Hepatocyte (in vitro differentiated cells): ENCODE measurements around the gene HS6ST1. TPM values are rescaled to one million over a fixed set of nuclear protein-coding genes. Genes with fewer than 3 reads are reported as not detected.
"Not testable (repeated sequence)": the region's sequence is repeated elsewhere in the genome, so short reads cannot be mapped to it uniquely, and the experiment has no call there.

ENCODE experiments used
- DNase-seq: peaks from one replicate; pipeline ENCODE4 v3.0.0-alpha.2; 2016; ENCODE audit warnings: low spot score
- H2AFZ ChIP-seq: fragments of 200-600 bp; sonication (generic); 2 replicates; pipeline ENCODE4 v1.6.0; 2016; ENCODE audit warnings: antibody characterized with exemption, mild to moderate bottlenecking
- H3K27ac ChIP-seq: fragments of 200-600 bp; sonication (generic); 2 replicates; pipeline ENCODE4 v1.5.1; 2016; ENCODE audit warnings: mild to moderate bottlenecking
- H3K27me3 ChIP-seq: fragments of 200-600 bp; sonication (generic); 2 replicates; pipeline ENCODE4 v1.6.1; 2016
- H3K36me3 ChIP-seq: fragments of 200-600 bp; sonication (generic); replicated peaks from 2 replicates; pipeline ENCODE4 v1.5.1; 2016; ENCODE audit warnings: low read depth; ENCODE audit not compliant: insufficient read depth
- H3K4me1 ChIP-seq: fragments of 200-600 bp; sonication (generic); 2 replicates; pipeline ENCODE4 v1.5.1; 2016; ENCODE audit warnings: mild to moderate bottlenecking, moderate library complexity; ENCODE audit not compliant: insufficient read depth
- H3K4me2 ChIP-seq: fragments of 200-600 bp; sonication (generic); 2 replicates; pipeline ENCODE4 v1.6.0; 2016
- H3K4me3 ChIP-seq: fragments of 200-600 bp; sonication (generic); 2 replicates; pipeline ENCODE4 v1.5.1; 2016; ENCODE audit warnings: mild to moderate bottlenecking
- H3K79me2 ChIP-seq: fragments of 200-600 bp; sonication (generic); 2 replicates; pipeline ENCODE4 v1.6.0; 2017; ENCODE audit warnings: mild to moderate bottlenecking
- H3K9me2 ChIP-seq: fragments of 200-600 bp; sonication (generic); replicated peaks from 2 replicates; pipeline ENCODE4 v1.6.0; 2017; ENCODE audit warnings: mild to moderate bottlenecking; ENCODE audit not compliant: insufficient read depth
- H3K9me3 ChIP-seq: fragments of 200-600 bp; sonication (generic); 2 replicates; pipeline ENCODE4 v1.5.1; 2016; ENCODE audit warnings: low read depth, mild to moderate bottlenecking
- H4K20me1 ChIP-seq: fragments of 200-600 bp; sonication (generic); 2 replicates; pipeline ENCODE4 v1.6.0; 2016; ENCODE audit warnings: mild to moderate bottlenecking; ENCODE audit not compliant: insufficient read depth, poor library complexity, severe bottlenecking
- EZH2 ChIP-seq: fragments of 200-600 bp; sonication (generic); IDR thresholded peaks from 2 replicates; pipeline ENCODE4 v1.6.1; 2016; ENCODE audit warnings: antibody characterized with exemption, mild to moderate bottlenecking, borderline replicate concordance
- EZH2phosphoT487 ChIP-seq: fragments of 200-600 bp; sonication (generic); IDR thresholded peaks from one replicate; pipeline ENCODE4 v1.6.1; 2018; ENCODE audit warnings: antibody characterized with exemption, mild to moderate bottlenecking, low read depth, moderate library complexity; ENCODE audit not compliant: unreplicated experiment, severe bottlenecking
- WGBS: methylation state at CpG from one replicate; pipeline ENCODE4 v1.1.6; 2016; ENCODE audit warnings: low lambda C conversion rate; ENCODE audit errors: missing lambda C conversion rate; 5-methylcytosine and 5-hydroxymethylcytosine counted together
- polyA plus RNA-seq: library from polyadenylated mRNA; unstranded; fragments of >200 nt; fragmentation: Nextera tagmentation; extraction: Ambion mirVana; gene quantifications from 2 replicates; pipeline ENCODE4 v1.2.1, GENCODE V29; 2016
- total RNA-seq: library from RNA; depleted of rRNA; stranded (reverse); fragments of >200 nt; gene quantifications from 2 replicates; pipeline ENCODE4 v1.2.3, GENCODE V29; 2014
- TF ChIP-seq, protein P1 (sequence below): fragments of 200-600 bp; sonication (generic); IDR thresholded peaks from 2 replicates; pipeline ENCODE4 v1.5.1; 2016; ENCODE audit warnings: antibody characterized with exemption, mild to moderate bottlenecking; ENCODE audit not compliant: poor library complexity

The HS6ST1 gene
- total and polyA plus RNA-seq, 2 experiments from 2014 or later: 46.7 to 48.3 TPM

DNA sequence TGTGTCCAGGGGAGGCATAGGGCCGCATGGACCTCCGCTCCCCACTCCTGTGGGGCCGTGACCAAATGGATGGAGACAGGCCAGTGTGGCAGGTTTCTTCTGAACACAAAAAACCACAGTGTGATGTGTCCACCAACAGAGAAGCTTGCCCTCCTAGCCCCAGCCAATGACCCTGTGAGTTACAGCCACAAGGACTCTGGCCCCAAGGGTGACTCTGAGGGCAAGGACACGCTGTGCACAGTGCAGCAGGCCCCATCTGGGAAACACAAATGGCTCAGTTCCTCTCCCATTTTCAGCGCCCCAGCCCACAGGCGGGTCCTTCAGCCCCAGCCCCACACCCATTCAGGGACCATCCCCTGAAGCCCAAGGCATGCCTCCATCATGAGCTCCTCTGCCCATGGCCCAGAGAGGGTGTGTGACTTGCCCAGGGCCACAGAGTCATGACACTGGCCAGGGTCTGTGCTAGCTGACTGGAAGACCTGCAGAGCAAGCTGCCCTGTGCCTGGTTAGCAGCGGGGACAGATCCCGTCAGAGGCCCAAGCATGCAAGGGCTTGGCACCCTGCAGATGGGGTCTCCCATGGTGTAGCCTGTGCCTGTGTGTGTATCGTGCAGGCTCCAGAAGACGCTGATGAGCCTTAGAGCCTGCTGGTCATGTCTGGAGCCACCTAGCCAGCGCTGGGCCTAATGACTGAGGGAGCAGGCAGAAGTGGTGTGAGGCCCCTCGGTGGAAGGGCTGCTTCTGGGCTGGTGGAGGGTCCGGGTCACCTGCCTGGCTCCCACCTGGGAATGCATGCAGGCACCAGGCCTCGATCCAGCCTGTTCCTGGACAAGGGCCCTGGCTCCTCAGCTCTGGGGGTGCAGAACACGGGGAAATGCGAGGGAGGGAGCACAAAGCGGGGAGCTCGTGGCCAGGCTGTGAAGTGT lies 47.7 kb downstream of the HS6ST1 start:
- DNase-seq: peak; percentile 6
- 95% methylated on average over 18 of the region's 18 CpGs for WGBS
- H4K20me1 ChIP-seq: peaks cover 7% of the 10 kb centered on the region
- no peak overlapping the region for H2AFZ ChIP-seq
- H3K27ac ChIP-seq: no peak overlapping the region
- H3K4me2 ChIP-seq: no peak overlapping the region
- H3K4me1 ChIP-seq: no peaks in the 10 kb centered on the region
- H3K9me3 ChIP-seq: peaks cover 6% of the 10 kb centered on the region
- peaks cover 27% of the 10 kb centered on the region for H3K79me2 ChIP-seq
- no peaks in the 10 kb centered on the region for H3K9me2 ChIP-seq
- TF ChIP-seq, protein P1, sequence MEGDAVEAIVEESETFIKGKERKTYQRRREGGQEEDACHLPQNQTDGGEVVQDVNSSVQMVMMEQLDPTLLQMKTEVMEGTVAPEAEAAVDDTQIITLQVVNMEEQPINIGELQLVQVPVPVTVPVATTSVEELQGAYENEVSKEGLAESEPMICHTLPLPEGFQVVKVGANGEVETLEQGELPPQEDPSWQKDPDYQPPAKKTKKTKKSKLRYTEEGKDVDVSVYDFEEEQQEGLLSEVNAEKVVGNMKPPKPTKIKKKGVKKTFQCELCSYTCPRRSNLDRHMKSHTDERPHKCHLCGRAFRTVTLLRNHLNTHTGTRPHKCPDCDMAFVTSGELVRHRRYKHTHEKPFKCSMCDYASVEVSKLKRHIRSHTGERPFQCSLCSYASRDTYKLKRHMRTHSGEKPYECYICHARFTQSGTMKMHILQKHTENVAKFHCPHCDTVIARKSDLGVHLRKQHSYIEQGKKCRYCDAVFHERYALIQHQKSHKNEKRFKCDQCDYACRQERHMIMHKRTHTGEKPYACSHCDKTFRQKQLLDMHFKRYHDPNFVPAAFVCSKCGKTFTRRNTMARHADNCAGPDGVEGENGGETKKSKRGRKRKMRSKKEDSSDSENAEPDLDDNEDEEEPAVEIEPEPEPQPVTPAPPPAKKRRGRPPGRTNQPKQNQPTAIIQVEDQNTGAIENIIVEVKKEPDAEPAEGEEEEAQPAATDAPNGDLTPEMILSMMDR: no peak
- TF ChIP-seq EZH2 (no peak), EZH2phosphoT487 (no peak)
- no peak overlapping the region for H3K4me3 ChIP-seq
- no peaks in the 10 kb centered on the region for H3K36me3 ChIP-seq
- H3K27me3 ChIP-seq: no peaks in the 10 kb centered on the region

DNA sequence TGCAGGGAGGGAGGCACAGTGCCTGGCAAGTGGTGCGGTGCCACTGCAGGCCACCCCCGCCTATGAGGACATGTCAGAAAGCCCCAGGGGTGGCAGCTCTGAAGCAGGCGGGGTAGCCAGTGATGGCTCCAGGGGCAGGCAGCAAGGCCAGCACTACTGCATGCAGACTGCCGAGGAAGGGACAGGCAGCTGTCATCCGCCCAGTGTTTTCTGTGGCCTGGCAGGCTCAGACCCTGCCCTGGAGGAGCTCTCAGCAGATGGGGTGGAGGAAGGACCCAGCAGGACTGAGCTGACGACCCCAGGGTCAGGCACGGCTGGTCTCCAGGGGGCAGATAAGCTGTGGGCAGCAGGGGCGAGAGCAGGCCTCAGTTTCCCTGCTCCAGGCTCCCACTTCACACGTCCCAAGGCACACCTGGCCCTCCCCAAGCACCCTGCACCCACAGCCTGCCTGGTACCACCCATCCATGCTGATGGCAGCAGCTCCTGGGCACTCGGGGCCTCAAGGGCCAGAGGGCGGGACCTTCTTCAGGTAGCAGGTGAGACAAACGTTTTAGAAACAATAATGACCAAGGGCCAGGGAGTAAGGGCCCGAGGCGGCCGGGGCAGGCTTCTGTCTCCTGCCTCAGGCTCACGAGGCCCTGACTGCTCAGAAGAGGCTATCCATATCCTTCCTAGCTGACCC lies 48.5 kb downstream of the HS6ST1 start:
- no peak overlapping the region for H3K4me3 ChIP-seq
- H3K9me3 ChIP-seq: peaks cover 6% of the 10 kb centered on the region
- no peak overlapping the region for H3K27ac ChIP-seq
- WGBS: 92% methylated on average over 15 of the region's 16 CpGs
- peaks cover 27% of the 10 kb centered on the region for H3K79me2 ChIP-seq
- H3K4me2 ChIP-seq: no peak overlapping the region
- H2AFZ ChIP-seq: no peak overlapping the region
- no peak for DNase-seq
- no peaks in the 10 kb centered on the region for H3K4me1 ChIP-seq
- peaks cover 7% of the 10 kb centered on the region for H4K20me1 ChIP-seq
- H3K36me3 ChIP-seq: no peaks in the 10 kb centered on the region
- TF ChIP-seq EZH2phosphoT487 (no peak), EZH2 (no peak)
- TF ChIP-seq, protein P1: no peak
- H3K9me2 ChIP-seq: no peaks in the 10 kb centered on the region
- no peaks in the 10 kb centered on the region for H3K27me3 ChIP-seq

DNA sequence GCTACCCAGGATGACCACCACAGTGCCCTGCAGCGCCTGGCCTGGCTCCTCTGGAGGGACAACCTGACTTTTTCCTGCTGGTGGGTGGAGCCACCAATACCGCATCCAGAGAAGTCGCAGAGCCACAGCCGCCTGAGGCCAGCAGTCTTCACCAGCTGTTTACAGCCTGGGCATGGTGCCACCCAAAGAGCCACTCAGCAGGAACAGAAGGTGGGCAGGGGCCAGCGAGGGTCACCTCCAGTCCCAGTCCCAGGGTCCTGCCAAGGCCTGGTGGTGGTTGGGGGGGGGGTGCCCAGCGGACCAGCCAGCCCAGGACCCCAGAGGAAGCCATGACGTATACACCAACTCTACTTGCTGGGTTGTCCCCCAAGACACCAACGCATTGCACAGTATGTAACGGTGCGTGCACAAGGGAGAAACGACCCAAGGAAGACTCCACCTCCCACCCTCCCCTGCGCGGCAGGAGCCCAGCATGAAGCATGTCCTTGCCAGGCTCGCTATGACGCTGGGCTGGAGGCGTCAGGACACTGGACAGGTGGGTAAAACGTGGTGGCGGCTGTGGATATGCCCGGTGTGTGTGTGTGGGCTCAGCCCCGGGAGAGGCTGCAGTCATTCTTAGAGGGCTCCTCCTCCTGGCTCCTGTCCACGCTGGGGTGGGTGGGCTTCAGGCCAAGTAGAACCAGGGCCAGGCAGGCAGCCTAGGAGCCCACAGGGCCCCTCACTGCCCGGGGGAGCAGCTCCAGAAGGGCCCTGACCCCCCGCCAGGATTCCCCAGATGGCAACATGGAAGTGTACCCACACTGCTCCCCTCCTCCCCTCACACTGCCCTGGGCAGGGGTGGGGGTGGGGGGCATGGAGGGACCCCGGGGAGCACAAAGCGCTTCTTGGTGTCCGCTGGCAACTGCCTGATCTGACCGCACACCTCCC lies 49.3 kb downstream of the HS6ST1 start:
- peaks cover 7% of the 10 kb centered on the region for H4K20me1 ChIP-seq
- WGBS: 93% methylated on average over 25 of the region's 27 CpGs
- no peak overlapping the region for H3K27ac ChIP-seq
- H3K4me2 ChIP-seq: no peak overlapping the region
- no peaks in the 10 kb centered on the region for H3K36me3 ChIP-seq
- H3K9me2 ChIP-seq: no peaks in the 10 kb centered on the region
- TF ChIP-seq, protein P1: no peak
- TF ChIP-seq EZH2phosphoT487: no peak
- TF ChIP-seq EZH2: no peak
- no peaks in the 10 kb centered on the region for H3K27me3 ChIP-seq
- no peak for DNase-seq
- no peak overlapping the region for H3K4me3 ChIP-seq
- H3K9me3 ChIP-seq: peaks cover 4% of the 10 kb centered on the region
- no peaks in the 10 kb centered on the region for H3K4me1 ChIP-seq
- peaks cover 21% of the 10 kb centered on the region for H3K79me2 ChIP-seq
- no peak overlapping the region for H2AFZ ChIP-seq

DNA sequence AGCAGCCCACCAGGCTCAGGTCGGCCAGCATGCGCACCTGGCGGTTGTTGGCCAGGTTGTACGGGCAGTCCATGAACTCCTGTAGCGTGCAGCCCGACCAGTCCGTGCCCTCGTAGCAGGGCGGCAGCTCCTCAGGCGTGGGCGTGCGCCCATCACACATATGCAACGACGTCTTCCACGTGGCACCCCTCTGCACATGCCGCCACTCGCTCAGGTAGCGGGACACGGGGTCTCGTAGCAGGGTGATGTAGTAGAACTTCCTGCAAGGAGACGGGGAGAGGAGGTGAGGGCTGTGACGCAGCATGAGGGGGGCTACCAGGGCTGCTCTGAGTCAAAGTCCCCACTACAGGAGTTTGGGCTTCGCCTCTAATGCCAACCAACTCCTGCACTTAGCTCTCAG lies 50.1 kb downstream of the HS6ST1 start:
- H3K27ac ChIP-seq, H3K9me2 ChIP-seq, DNase-seq, H3K27me3 ChIP-seq, H2AFZ ChIP-seq, H3K36me3 ChIP-seq, H3K4me2 ChIP-seq, H3K9me3 ChIP-seq, H4K20me1 ChIP-seq, H3K4me1 ChIP-seq, H3K4me3 ChIP-seq: not testable (repeated sequence)
- over 99% methylated on average over 19 of the region's 23 CpGs for WGBS
- H3K79me2 ChIP-seq: peaks cover 14% of the 10 kb centered on the region

DNA sequence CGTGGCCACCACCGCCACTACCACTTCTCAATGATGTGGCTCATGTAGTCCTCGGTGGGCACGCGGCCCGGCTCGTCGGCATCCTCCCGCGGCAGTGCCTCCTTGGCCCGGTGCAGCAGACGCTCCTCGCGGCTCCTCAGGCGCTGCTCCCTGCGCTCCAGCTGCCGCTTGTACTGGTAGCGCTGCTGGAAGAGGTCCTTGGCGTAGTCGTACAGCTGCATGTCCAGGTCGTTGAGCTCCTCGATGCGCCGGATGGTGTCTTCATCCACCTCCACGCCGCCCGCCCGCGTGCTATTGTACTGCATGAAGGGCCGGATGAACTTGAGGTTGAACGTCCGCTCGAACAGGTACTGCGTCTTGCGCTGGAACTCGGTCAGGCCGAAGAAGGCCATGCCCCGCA lies 50.5 kb downstream of the HS6ST1 start:
- not testable (repeated sequence) for H3K27me3 ChIP-seq, H3K9me2 ChIP-seq, H3K4me3 ChIP-seq, H3K27ac ChIP-seq, H3K4me2 ChIP-seq, H2AFZ ChIP-seq, H3K36me3 ChIP-seq, H4K20me1 ChIP-seq, DNase-seq, H3K4me1 ChIP-seq, H3K79me2 ChIP-seq, H3K9me3 ChIP-seq
- WGBS: over 99% methylated on average over 30 of the region's 38 CpGs
